ENCODE data around the gene AK8. TPM values are rescaled to one million over a fixed set of nuclear protein-coding genes. Genes with fewer than 3 reads are reported as not detected.

The AK8 gene
- total and polyA plus RNA-seq, 11 donors, result 0.61 to 1.4 TPM; not detected in 9

GRCh38 chr9:132888151-132888550, 10.1 kb upstream of the AK8 start:
- H3K4me1 ChIP-seq, result no peaks in the 10 kb centered on the region
- H3K9me3 ChIP-seq, result no peaks in the 10 kb centered on the region
- H3K4me3 ChIP-seq, result no peak overlapping the region
- 92 to 97% (median 95%) methylated on average over 18 of the region's 18 CpGs for WGBS, 4 donors
- no peak for DNase-seq
- TF ChIP-seq POLR2A (IDR thresholded peaks at IDR 0.05) (no peak), CTCF (IDR thresholded peaks at IDR 0.05) (no peak)
- intact Hi-C loops (cut with DNase I), result no loop called here
- H3K27me3 ChIP-seq, result no peaks in the 10 kb centered on the region
- ATAC-seq, result no peak
- H3K36me3 ChIP-seq, result peaks cover 0 to 49% (median 10%) of the 10 kb centered on the region in 9 donors
- H3K27ac ChIP-seq, result no peak overlapping the region

GRCh38 chr9:132887181-132888120, 9.4 kb upstream of the AK8 start:
- no peak for DNase-seq
- Histone ChIP-seq H3K4me1 (no peaks in the 10 kb centered on the region), H3K27me3 (no peaks in the 10 kb centered on the region), H3K27ac (no peak overlapping the region), H3K36me3 (peaks cover 0 to 44% (median 10%) of the 10 kb centered on the region in 9 donors), H3K4me3 (no peak overlapping the region), H3K9me3 (no peaks in the 10 kb centered on the region)
- TF ChIP-seq CTCF (IDR thresholded peaks at IDR 0.05) (no peak), POLR2A (IDR thresholded peaks at IDR 0.05) (no peak)
- intact Hi-C loops (cut with DNase I), result no loop called here
- ATAC-seq, result no peak
- 82 to 91% (median 89%) methylated on average over 12 to 18 of the region's 18 CpGs for WGBS, 4 donors

GRCh38 chr9:132886334-132886725, 8.2 kb upstream of the AK8 start:
- Histone ChIP-seq H3K4me3 (no peak overlapping the region), H3K36me3 (peaks cover 0 to 33% (median 5%) of the 10 kb centered on the region in 9 donors), H3K9me3 (no peaks in the 10 kb centered on the region), H3K4me1 (no peaks in the 10 kb centered on the region), H3K27me3 (no peaks in the 10 kb centered on the region), H3K27ac (no peak overlapping the region)
- 88 to 96% (median 92%) methylated on average over 6 of the region's 6 CpGs for WGBS, 4 donors
- DNase-seq (no peak), ATAC-seq (no peak)
- intact Hi-C loops (cut with DNase I), result no loop called here
- TF ChIP-seq CTCF (IDR thresholded peaks at IDR 0.05) (no peak), POLR2A (IDR thresholded peaks at IDR 0.05) (no peak)

- TF ChIP-seq CTCF (IDR thresholded peaks at IDR 0.05), result no peak
- no peak for TF ChIP-seq POLR2A (IDR thresholded peaks at IDR 0.05)
- Histone ChIP-seq H3K4me1 (no peaks in the 10 kb centered on the region), H3K4me3 (no peak overlapping the region), H3K27me3 (no peaks in the 10 kb centered on the region), H3K27ac (no peak overlapping the region), H3K36me3 (peaks cover 0 to 30% (median under 1%) of the 10 kb centered on the region in 9 donors), H3K9me3 (no peaks in the 10 kb centered on the region)
- no peak for DNase-seq
- no peak for ATAC-seq
- intact Hi-C loops (cut with DNase I), result no loop called here
- WGBS, 4 donors, result 56 to 74% (median 65%) methylated on average over 9 of the region's 9 CpGs
Measured at GRCh38 chr9:132885720-132886333, 7.7 kb upstream of the AK8 start.
